Endothelial cell of umbilical vein (primary cell): Measurements from ENCODE around the gene NRARP.

Experiments used
- EZH2 ChIP-seq: IDR thresholded peaks from 2 replicates; pipeline ENCODE4 v1.6.1; 2012; ENCODE audit warnings: borderline replicate concordance, low read depth, mild to moderate bottlenecking, moderate library complexity, low read length, inconsistent platforms; ENCODE audit not compliant: severe bottlenecking
- GATA2 ChIP-seq: IDR thresholded peaks from 2 replicates; pipeline ENCODE4 v1.7.0; 2011; ENCODE audit warnings: low read depth, mild to moderate bottlenecking, moderate library complexity, mixed read lengths, low read length; ENCODE audit not compliant: insufficient read length, insufficient read depth
- JUN ChIP-seq: IDR thresholded peaks from 2 replicates; pipeline ENCODE4 v1.6.1; 2011; ENCODE audit warnings: borderline replicate concordance, low read depth; ENCODE audit not compliant: insufficient read length, insufficient read depth
- MYC ChIP-seq: IDR thresholded peaks from one replicate; pipeline ENCODE4 v1.6.1; 2011; ENCODE audit warnings: mild to moderate bottlenecking, low read depth, low read length
- POLR2A ChIP-seq: IDR thresholded peaks from 2 replicates; pipeline ENCODE4 v1.6.1; 2012; ENCODE audit warnings: low read depth, mild to moderate bottlenecking, control low read depth, low read length
- POLR2AphosphoS5 ChIP-seq: IDR thresholded peaks from 2 replicates; pipeline ENCODE4 v1.6.1; 2012; ENCODE audit warnings: low read depth, mild to moderate bottlenecking, control low read depth, low read length, moderate library complexity; ENCODE audit not compliant: insufficient read depth
- TF ChIP-seq, protein P1 (sequence below), 2 donors: IDR thresholded peaks; 1 replicate in 1 of 2; 2 replicates in 1 of 2; pipeline ENCODE4 v1.5.1; 2011; ENCODE audit warnings: low read length in 2 of 2, mild to moderate bottlenecking in 2 of 2, moderate library complexity in 2 of 2, control low read depth in 1 of 2, inconsistent platforms in 1 of 2, low read depth in 1 of 2; ENCODE audit not compliant: insufficient read depth in 1 of 2; ENCODE audit errors: extremely low read depth in 1 of 2
- TF ChIP-seq, protein P2 (sequence below): IDR thresholded peaks from 2 replicates; pipeline ENCODE4 v1.6.1; 2011; ENCODE audit not compliant: insufficient read depth, insufficient read length

DNA sequence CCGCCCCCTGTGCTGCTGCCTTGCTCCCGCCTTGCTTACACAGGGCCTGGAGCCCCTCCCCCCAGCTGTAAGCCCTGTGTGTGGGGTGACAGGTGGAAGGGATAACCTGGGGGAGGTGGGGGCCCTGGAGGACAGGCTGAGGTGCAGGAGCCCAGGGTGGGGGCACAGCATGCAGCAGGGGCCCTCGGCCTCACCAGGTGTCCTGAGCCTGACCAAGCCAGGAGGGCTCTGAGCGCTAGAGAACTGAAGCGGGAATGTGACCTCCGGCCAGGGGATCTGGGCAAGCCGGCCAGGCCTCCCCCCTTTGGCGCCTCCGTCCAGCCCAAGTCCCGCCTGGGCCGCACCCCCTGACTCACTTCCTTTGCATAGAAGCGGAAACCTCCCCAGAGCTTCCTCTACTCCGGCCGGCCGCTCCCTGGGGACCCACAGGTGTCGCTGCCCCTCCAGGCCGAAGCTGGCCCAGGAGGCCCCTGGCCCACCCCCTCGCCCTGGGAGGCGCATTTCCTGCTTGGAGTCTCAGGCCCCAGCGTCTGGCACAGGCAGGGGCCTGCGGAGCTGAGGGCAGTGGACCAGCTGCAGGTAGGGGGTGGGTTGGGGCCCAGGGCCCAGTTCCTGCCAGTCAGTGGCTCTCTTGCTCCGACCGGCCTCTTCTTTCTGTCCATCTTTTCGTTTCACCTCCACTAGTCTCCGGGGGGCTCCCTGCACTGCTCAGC is 24.6 kb downstream of the NRARP start, which contains the start of gene TOR4A:
- TF ChIP-seq, protein P1, sequence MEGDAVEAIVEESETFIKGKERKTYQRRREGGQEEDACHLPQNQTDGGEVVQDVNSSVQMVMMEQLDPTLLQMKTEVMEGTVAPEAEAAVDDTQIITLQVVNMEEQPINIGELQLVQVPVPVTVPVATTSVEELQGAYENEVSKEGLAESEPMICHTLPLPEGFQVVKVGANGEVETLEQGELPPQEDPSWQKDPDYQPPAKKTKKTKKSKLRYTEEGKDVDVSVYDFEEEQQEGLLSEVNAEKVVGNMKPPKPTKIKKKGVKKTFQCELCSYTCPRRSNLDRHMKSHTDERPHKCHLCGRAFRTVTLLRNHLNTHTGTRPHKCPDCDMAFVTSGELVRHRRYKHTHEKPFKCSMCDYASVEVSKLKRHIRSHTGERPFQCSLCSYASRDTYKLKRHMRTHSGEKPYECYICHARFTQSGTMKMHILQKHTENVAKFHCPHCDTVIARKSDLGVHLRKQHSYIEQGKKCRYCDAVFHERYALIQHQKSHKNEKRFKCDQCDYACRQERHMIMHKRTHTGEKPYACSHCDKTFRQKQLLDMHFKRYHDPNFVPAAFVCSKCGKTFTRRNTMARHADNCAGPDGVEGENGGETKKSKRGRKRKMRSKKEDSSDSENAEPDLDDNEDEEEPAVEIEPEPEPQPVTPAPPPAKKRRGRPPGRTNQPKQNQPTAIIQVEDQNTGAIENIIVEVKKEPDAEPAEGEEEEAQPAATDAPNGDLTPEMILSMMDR (IDR thresholded peaks at IDR 0.05; ENCODE audit: extremely low read depth in 1 of 2, insufficient read depth in 1 of 2, low read depth in 1 of 2, low read length in 2 of 2) = peak; percentile 29 to 39
- no peak for TF ChIP-seq EZH2
- peak; percentile 99 for TF ChIP-seq POLR2AphosphoS5
- TF ChIP-seq MYC = no peak
- TF ChIP-seq, protein P2, sequence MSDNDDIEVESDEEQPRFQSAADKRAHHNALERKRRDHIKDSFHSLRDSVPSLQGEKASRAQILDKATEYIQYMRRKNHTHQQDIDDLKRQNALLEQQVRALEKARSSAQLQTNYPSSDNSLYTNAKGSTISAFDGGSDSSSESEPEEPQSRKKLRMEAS = no peak
- peak; percentile 95 for TF ChIP-seq POLR2A
- TF ChIP-seq JUN = peak; percentile 38
- TF ChIP-seq GATA2 = no peak
